Pancreas (tissue), 10 donors: ENCODE data around the gene ASB10. TPM values are rescaled to one million over a fixed set of nuclear protein-coding genes. Genes with fewer than 3 reads are reported as not detected.

Source experiments
- ATAC-seq, 4 donors: fragments of 200-7000 bp; cut with Tn5 transposase; one replicate each; pipeline versions ENCODE4 v1.8.0 to v1.9.1; 2020; ENCODE audit warnings: mild to moderate bottlenecking in 4 of 4, moderate library complexity in 4 of 4
- DNase-seq, 6 donors: peaks; one replicate each; pipeline ENCODE4 v3.0.0-alpha.2; 2020
- FAIRE-seq: peaks from 2 replicates; lab custom pipeline; 2012; peaks lifted over from hg19 to GRCh38; lab: Jason Lieb, UNC
- H3K27ac ChIP-seq, 4 donors: fragments of 200-600 bp; sonication (generic); 1 replicate in 3 of 4; 2 replicates in 1 of 4; pipeline versions ENCODE4 v1.5.0 to v1.8.0; 2020
- H3K27me3 ChIP-seq, 4 donors: fragments of 200-600 bp; one replicate each; pipeline ENCODE4 v1.8.0; 2021
- H3K36me3 ChIP-seq, 3 donors: fragments of 200-600 bp; sonication (generic) in 1 of 3; one replicate each; pipeline versions ENCODE4 v1.5.0 to v1.8.0; 2020 to 2021
- H3K4me1 ChIP-seq, 3 donors: fragments of 200-600 bp; one replicate each; pipeline ENCODE4 v1.8.0; 2021
- H3K4me3 ChIP-seq, 4 donors: fragments of 200-600 bp; sonication (generic) in 2 of 4; one replicate each; pipeline versions ENCODE4 v1.5.0 to v1.8.0; 2020 to 2021
- H3K9me3 ChIP-seq, 4 donors: fragments of 200-600 bp; one replicate each; pipeline ENCODE4 v1.8.0; 2021
- CTCF ChIP-seq, 4 donors: fragments of 200-600 bp; sonication (generic) in 3 of 4; IDR thresholded peaks; one replicate each; pipeline versions ENCODE4 v1.5.0 to v1.8.0; 2021; ENCODE audit warnings: antibody characterized with exemption in 4 of 4
- WGBS, 2 donors: extraction: QIAGEN DNeasy Blood & Tissue Kit; methylation state at CpG; one replicate each; pipeline ENCODE4 v1.1.7; 2013; 5-methylcytosine and 5-hydroxymethylcytosine counted together
- intact Hi-C, 3 donors: fragments of 100-400 bp; cut with DNase I; formaldehyde crosslinking; loops; one replicate each; pipeline versions ENCODE4 v1.11.1 to v1.14.2; 2022
- polyA plus RNA-seq, 2 donors: library from polyadenylated mRNA; stranded (reverse); fragments of 200-250 nt; gene quantifications; one replicate each; pipeline ENCODE4 v1.2.3, GENCODE V29; 2013
- total RNA-seq, 6 donors: library from RNA; stranded (reverse); fragmentation: NEBNext Ultra II Directional in 4 of 6; extraction: Animal tissue kit (Norgen Biotek cat#: 25700) in 4 of 6; gene quantifications; one replicate each; pipeline versions ENCODE4 v1.2.1 to v1.2.4, GENCODE V29; 2021 to 2023
- donor health status: healthy with polysubstance abuse.
- donor health status: DM: no; HTN: no; CAD: no; lungs with moderate emphysema.
- donor health status: DM: no; HTN: no; CAD: no.
- donor health status: control.
- donor health status: control.
- donor health status: Bipolar disorder and iron deficiency.
- donor health status: DM: yes; HTN: yes; CAD: no.
- donor health status: DM: no; HTN: no; CAD: no.
- donor health status: DM: no; HTN: no; CAD: no.
- donor health status: DM: yes; HTN: yes; CAD: no.

Gene ASB10
- total and polyA plus RNA-seq, 8 donors: not detected

- Histone ChIP-seq H3K4me3 (no peak overlapping the region), H3K27ac (no peak overlapping the region), H3K9me3 (no peaks in the 10 kb centered on the region), H3K36me3 (no peaks in the 10 kb centered on the region), H3K27me3 (peaks cover 0 to 13% (median 0%) of the 10 kb centered on the region in 4 donors), H3K4me1 (no peaks in the 10 kb centered on the region)
- WGBS, 2 donors: 77 to 79% methylated on average over 7 of the region's 7 CpGs
- ATAC-seq (no peak), FAIRE-seq (no peak), DNase-seq (no peak)
- TF ChIP-seq CTCF (IDR thresholded peaks at IDR 0.05): no peak
- intact Hi-C loops: no loop called here
Measured at GRCh38 chr7:151157645-151158329, 29.3 kb downstream of the ASB10 start.

- no peaks in the 10 kb centered on the region for H3K4me1 ChIP-seq
- intact Hi-C loops: no loop called here
- H3K27ac ChIP-seq: no peak overlapping the region
- 55 to 66% methylated on average over 6 of the region's 6 CpGs for WGBS, 2 donors
- FAIRE-seq: no peak
- no peaks in the 10 kb centered on the region for H3K36me3 ChIP-seq
- peaks cover 0 to 13% (median 0%) of the 10 kb centered on the region in 4 donors for H3K27me3 ChIP-seq
- no peak for DNase-seq
- no peaks in the 10 kb centered on the region for H3K9me3 ChIP-seq
- no peak for ATAC-seq
- no peak for TF ChIP-seq CTCF (IDR thresholded peaks at IDR 0.05)
- no peak overlapping the region for H3K4me3 ChIP-seq
Measured at GRCh38 chr7:151152643-151153513, 34.2 kb downstream of the ASB10 start.

- peaks cover 0 to 13% (median 0%) of the 10 kb centered on the region in 4 donors for H3K27me3 ChIP-seq
- 39 to 56% methylated on average over 3 of the region's 3 CpGs for WGBS, 2 donors
- ATAC-seq (peak in 1 of 4 donors; percentile 33), FAIRE-seq (no peak), DNase-seq (no peak)
- H3K36me3 ChIP-seq: no peaks in the 10 kb centered on the region
- H3K4me1 ChIP-seq: no peaks in the 10 kb centered on the region
- no peak for TF ChIP-seq CTCF (IDR thresholded peaks at IDR 0.05)
- no peak overlapping the region for H3K27ac ChIP-seq
- no peaks in the 10 kb centered on the region for H3K9me3 ChIP-seq
- no peak overlapping the region for H3K4me3 ChIP-seq
- intact Hi-C loops: no loop called here
Measured at GRCh38 chr7:151150388-151150787, 36.7 kb downstream of the ASB10 start.

- TF ChIP-seq CTCF (IDR thresholded peaks at IDR 0.05): no peak
- Histone ChIP-seq H3K4me1 (no peaks in the 10 kb centered on the region), H3K9me3 (no peaks in the 10 kb centered on the region), H3K36me3 (peaks cover 0 to 8% (median 5%) of the 10 kb centered on the region in 3 donors), H3K27me3 (peaks cover 0 to 6% (median 0%) of the 10 kb centered on the region in 4 donors), H3K4me3 (no peak overlapping the region), H3K27ac (no peak overlapping the region)
- DNase-seq (peak in 1 of 6 donors; percentile 8), ATAC-seq (peak in 1 of 4 donors; percentile 4), FAIRE-seq (no peak)
- intact Hi-C loops: no loop called here
- WGBS, 2 donors: 49 to 57% methylated on average over 22 of the region's 22 CpGs
Measured at GRCh38 chr7:151148319-151149259, 38.5 kb downstream of the ASB10 start.
